GM12872 (cell line): ENCODE results near the gene LSM2.

Source experiments
- CTCF ChIP-seq: IDR thresholded peaks from 3 replicates; pipeline ENCODE4 v1.5.1; 2011; ENCODE audit warnings: low read depth, mild to moderate bottlenecking, low read length, moderate library complexity; ENCODE audit not compliant: insufficient read depth

The LSM2 gene

GRCh38 chr6:31778999-31779885 is 27.5 kb downstream of the LSM2 start:
- TF ChIP-seq CTCF = no peak

- no peak for TF ChIP-seq CTCF
These were observed 28.6 kb downstream of the LSM2 start for GRCh38 chr6:31778193-31778592.

- TF ChIP-seq CTCF = no peak
These were observed 29.1 kb downstream of the LSM2 start for GRCh38 chr6:31777667-31778050.

- TF ChIP-seq CTCF = no peak
These were observed 29.6 kb downstream of the LSM2 start, which contains the start of gene VWA7 for GRCh38 chr6:31776989-31777666. Gene VWA7 (minus strand): TSS chr6:31777328. CDS start chr6:31776779, 549 bp downstream.

GRCh38 chr6:31776485-31776988 is 30.2 kb downstream of the LSM2 start:
- no peak for TF ChIP-seq CTCF

GRCh38 chr6:31775633-31776484 is 30.9 kb downstream of the LSM2 start:
- no peak for TF ChIP-seq CTCF
